Naive thymus-derived CD4-positive, alpha-beta T cell (primary cell): Measurements from ENCODE around the gene GTPBP4. TPM values are rescaled to one million over a fixed set of nuclear protein-coding genes. Genes with fewer than 3 reads are reported as not detected.
"Not testable (repeated sequence)": the region's sequence is repeated elsewhere in the genome, so short reads cannot be mapped to it uniquely, and the experiment has no call there.

Source experiments
- ATAC-seq: fragments of 150-1000 bp; cut with Tn5 transposase; 2 replicates; pipeline ENCODE4 v1.10.0; 2021; ENCODE audit warnings: mild to moderate bottlenecking, moderate library complexity
- CTCF ChIA-PET: fragments of 350-600 bp; sonication (Branson Sonifier 250); formaldehyde crosslinking; loops from one replicate; lab custom pipeline; 2021; ENCODE audit warnings: antibody characterized with exemption; lab: Charles Lee
- POLR2A ChIA-PET: fragments of 350-600 bp; sonication (Branson Sonifier 250); formaldehyde crosslinking; loops from one replicate; lab custom pipeline; 2021; ENCODE audit warnings: antibody characterized with exemption, inconsistent platforms; lab: Charles Lee
- DNase-seq, 9 donors: peaks; one replicate each; pipeline versions ENCODE4 v3.0.0 to v3.0.0-alpha.2; 2020 to 2022; ENCODE audit warnings: mixed read lengths in 1 of 9
- H3K27ac ChIP-seq: one replicate; pipeline ENCODE4 v1.7.0; 2013; ENCODE audit warnings: mild to moderate bottlenecking, low read depth, low read length, moderate library complexity
- H3K27me3 ChIP-seq, 2 donors: one replicate each; pipeline ENCODE4 v1.7.0; 2013; ENCODE audit warnings: low read length in 2 of 2, mild to moderate bottlenecking in 2 of 2, moderate library complexity in 2 of 2; ENCODE audit not compliant: control insufficient read depth in 2 of 2, insufficient read depth in 2 of 2
- H3K36me3 ChIP-seq, 3 experiments: 1 replicate in 2 of 3; 2 replicates in 1 of 3; pipeline ENCODE4 v1.7.0; 2013; ENCODE audit warnings: low read length in 3 of 3, mild to moderate bottlenecking in 3 of 3, moderate library complexity in 1 of 3; ENCODE audit not compliant: insufficient read depth in 3 of 3, control insufficient read depth in 2 of 3
- H3K4me1 ChIP-seq, 2 donors: one replicate each; pipeline ENCODE4 v1.7.0; 2013; ENCODE audit warnings: low read length in 2 of 2, mild to moderate bottlenecking in 2 of 2, moderate library complexity in 1 of 2; ENCODE audit not compliant: control insufficient read depth in 2 of 2, insufficient read depth in 2 of 2
- H3K4me3 ChIP-seq: 2 replicates; pipeline ENCODE4 v1.7.0; 2013; ENCODE audit warnings: mild to moderate bottlenecking, low read length
- H3K9me3 ChIP-seq, 3 experiments: 1 replicate in 2 of 3; 2 replicates in 1 of 3; pipeline ENCODE4 v1.7.0; 2013; ENCODE audit warnings: low read length in 3 of 3; ENCODE audit not compliant: control insufficient read depth in 2 of 3
- H3K27ac Mint-ChIP-seq, 9 donors: one replicate each; pipeline ENCODE4 v1.8.0; 2020 to 2022; ENCODE audit warnings: mixed read lengths in 9 of 9, mild to moderate bottlenecking in 8 of 9, moderate library complexity in 5 of 9, inconsistent platforms in 2 of 9
- H3K27me3 Mint-ChIP-seq, 5 donors: one replicate each; pipeline ENCODE4 v1.8.0; 2021 to 2022; ENCODE audit warnings: mixed read lengths in 5 of 5, mild to moderate bottlenecking in 1 of 5
- H3K36me3 Mint-ChIP-seq, 5 donors: one replicate each; pipeline ENCODE4 v1.8.0; 2020 to 2022; ENCODE audit warnings: mixed read lengths in 5 of 5, mild to moderate bottlenecking in 3 of 5, inconsistent platforms in 1 of 5
- H3K4me1 Mint-ChIP-seq, 7 donors: one replicate each; pipeline ENCODE4 v1.8.0; 2020 to 2022; ENCODE audit warnings: mixed read lengths in 7 of 7, mild to moderate bottlenecking in 3 of 7, inconsistent platforms in 1 of 7
- H3K4me3 Mint-ChIP-seq, 10 donors: one replicate each; pipeline ENCODE4 v1.8.0; 2020 to 2022; ENCODE audit warnings: mild to moderate bottlenecking in 10 of 10, mixed read lengths in 10 of 10, moderate library complexity in 6 of 10, inconsistent platforms in 2 of 10
- H3K9me3 Mint-ChIP-seq, 11 donors: one replicate each; pipeline ENCODE4 v1.8.0; 2020 to 2022; ENCODE audit warnings: mixed read lengths in 11 of 11, mild to moderate bottlenecking in 4 of 11, inconsistent platforms in 1 of 11, moderate library complexity in 1 of 11
- intact Hi-C, 2 donors: fragments of 100-400 bp; cut with micrococcal nuclease; formaldehyde crosslinking; loops; one replicate each; pipeline ENCODE4 v1.15.1; 2023
- polyA plus RNA-seq, 2 donors: library from polyadenylated mRNA; unstranded; fragments of 300-500 nt; fragmentation: Illumina TruSeq; gene quantifications; one replicate each; pipeline ENCODE4 v1.2.3, GENCODE V29; 2021
- total RNA-seq, 6 experiments: library from RNA in 5 of 6; stranded (reverse) in 5 of 6; gene quantifications; 1 replicate in 5 of 6; 2 replicates in 1 of 6; pipeline ENCODE4 v1.2.3 and lab custom pipeline; 2021 to 2026

Gene GTPBP4
- total and polyA plus RNA-seq, 7 experiments from 2014 or later, result 17.4 to 81.8 (median 42.2) TPM

DNA sequence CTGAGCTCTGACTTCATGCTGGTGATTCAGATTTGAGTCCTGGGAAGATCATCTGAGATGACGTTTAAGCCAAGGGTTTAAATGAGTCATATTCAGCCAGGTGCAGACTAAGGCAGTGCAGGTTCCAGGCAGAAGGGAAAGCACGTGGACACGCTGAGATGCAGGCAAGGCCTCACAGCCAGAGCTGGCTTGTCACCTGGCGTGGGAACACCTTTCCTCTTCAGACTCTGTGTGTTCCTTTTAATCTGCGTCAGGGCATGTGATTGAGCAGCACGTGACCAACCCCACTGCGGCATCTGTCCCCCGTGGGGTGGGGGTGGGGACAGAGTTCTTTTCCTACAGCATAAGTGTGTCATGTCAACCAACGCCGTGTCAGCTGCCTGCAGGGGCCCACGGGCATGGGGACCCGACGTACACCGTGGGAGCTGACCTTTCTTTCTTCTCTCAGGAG is 48.1 kb downstream of the GTPBP4 start:
- Mint-ChIP-seq H3K27me3 (no peaks in the 10 kb centered on the region), H3K4me1 (peaks cover 0 to 9% (median 0%) of the 10 kb centered on the region in 7 donors), H3K4me3 (no peak overlapping the region), H3K9me3 (peaks cover 0 to 2% (median 0%) of the 10 kb centered on the region in 11 donors), H3K27ac (no peak overlapping the region), H3K36me3 (peaks cover 0 to 25% (median 9%) of the 10 kb centered on the region in 5 donors)
- Histone ChIP-seq H3K9me3 (no peaks in the 10 kb centered on the region), H3K27me3 (no peaks in the 10 kb centered on the region), H3K4me1 (no peaks in the 10 kb centered on the region), H3K36me3 (peaks cover 0 to 18% (median 0%) of the 10 kb centered on the region in 3 experiments), H3K27ac (no peak overlapping the region), H3K4me3 (no peak overlapping the region)
- DNase-seq, result no peak
- ChIA-PET CTCF (no interaction called here), POLR2A (interaction anchor here (1.1 kb wide), 1 partner anchor 12 kb away, joined by 6 read pairs; the partner anchor contains the start of gene IDI1)
- peak; percentile 27 for ATAC-seq
- intact Hi-C loops, result no loop called here

DNA sequence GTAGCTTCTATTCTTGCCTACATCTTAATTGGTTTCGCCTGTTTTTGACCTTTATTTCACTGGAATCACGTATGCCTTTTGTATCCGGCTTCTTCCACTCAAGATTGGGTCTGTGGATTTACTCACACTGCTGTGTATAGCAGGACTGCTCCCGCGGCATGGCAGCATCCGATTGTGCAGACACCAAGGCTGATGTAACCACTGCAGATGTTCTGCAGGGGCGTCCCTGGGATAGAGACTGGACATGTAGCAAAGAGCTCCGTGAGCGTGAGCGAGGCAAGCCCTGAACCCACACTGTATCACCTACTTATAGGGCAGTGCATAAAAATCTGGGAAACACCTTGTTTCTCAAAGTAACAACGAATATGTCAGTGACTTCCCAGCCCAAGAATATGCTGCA is 48.9 kb downstream of the GTPBP4 start:
- intact Hi-C loops, result no loop called here
- Histone ChIP-seq H3K4me3 (no peak overlapping the region), H3K36me3 (peaks cover 0 to 19% (median 0%) of the 10 kb centered on the region in 3 experiments), H3K9me3 (no peaks in the 10 kb centered on the region), H3K27me3 (no peaks in the 10 kb centered on the region), H3K4me1 (no peaks in the 10 kb centered on the region), H3K27ac (no peak overlapping the region)
- peaks cover 0 to 2% (median 0%) of the 10 kb centered on the region in 11 donors for H3K9me3 Mint-ChIP-seq
- DNase-seq, result no peak
- peaks cover 0 to 9% (median 0%) of the 10 kb centered on the region in 7 donors for H3K4me1 Mint-ChIP-seq
- no peak for ATAC-seq
- no peaks in the 10 kb centered on the region for H3K27me3 Mint-ChIP-seq
- CTCF ChIA-PET, result no interaction called here
- H3K27ac Mint-ChIP-seq, result no peak overlapping the region
- POLR2A ChIA-PET, result interaction anchor here (1.1 kb wide), 1 partner anchor 12 kb away, joined by 6 read pairs; the partner anchor contains the start of gene IDI1
- H3K36me3 Mint-ChIP-seq, result peaks cover 0 to 26% (median 9%) of the 10 kb centered on the region in 5 donors
- H3K4me3 Mint-ChIP-seq, result no peak overlapping the region

DNA sequence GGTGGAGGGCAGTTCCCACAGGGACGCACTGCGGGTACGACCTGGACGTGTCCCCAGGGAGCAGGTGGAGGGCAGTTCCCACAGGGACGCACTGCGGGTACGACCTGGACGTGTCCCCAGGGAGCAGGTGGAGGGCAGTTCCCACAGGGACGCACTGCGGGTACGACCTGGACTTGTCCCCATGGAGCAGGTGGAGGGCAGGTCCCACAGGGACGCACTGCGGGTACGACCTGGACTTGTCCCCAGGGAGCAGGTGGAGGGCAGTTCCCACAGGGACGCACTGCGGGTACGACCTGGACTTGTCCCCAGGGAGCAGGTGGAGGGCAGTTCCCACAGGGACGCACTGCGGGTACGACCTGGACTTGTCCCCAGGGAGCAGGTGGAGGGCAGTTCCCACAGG is 50.5 kb downstream of the GTPBP4 start:
- H3K4me3 ChIP-seq, POLR2A ChIA-PET, H3K4me3 Mint-ChIP-seq, H3K27ac Mint-ChIP-seq, H3K27ac ChIP-seq, ATAC-seq, H3K9me3 Mint-ChIP-seq, H3K9me3 ChIP-seq, DNase-seq, H3K27me3 ChIP-seq, CTCF ChIA-PET, H3K27me3 Mint-ChIP-seq, H3K4me1 ChIP-seq, intact Hi-C loops: not testable (repeated sequence)
- peaks cover 5 to 17% (median 8%) of the 10 kb centered on the region in 7 donors for H3K4me1 Mint-ChIP-seq
- peaks cover 4 to 22% (median 15%) of the 10 kb centered on the region in 5 donors for H3K36me3 Mint-ChIP-seq
- peaks cover 0 to 19% (median 4%) of the 10 kb centered on the region in 3 experiments for H3K36me3 ChIP-seq

DNA sequence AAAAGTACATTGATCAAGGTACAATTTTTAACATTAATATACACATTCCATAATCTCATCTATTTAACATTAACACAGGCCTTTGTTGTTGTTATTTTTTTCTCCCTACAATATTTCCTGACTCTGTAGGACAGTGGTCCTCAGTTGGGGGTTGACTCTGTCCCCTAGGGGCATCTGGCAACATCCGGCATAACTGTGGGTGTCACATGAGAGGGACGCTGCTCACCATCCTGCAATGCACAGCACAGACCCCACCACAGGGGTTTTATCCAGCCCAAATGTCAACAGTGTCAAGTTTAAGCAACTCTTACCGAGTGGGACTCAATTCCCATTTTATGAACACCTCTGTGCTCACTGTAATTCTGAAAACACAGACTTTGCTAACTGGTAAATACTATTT is 51.9 kb downstream of the GTPBP4 start:
- Histone ChIP-seq H3K4me3 (no peak overlapping the region), H3K9me3 (no peaks in the 10 kb centered on the region), H3K27me3 (no peaks in the 10 kb centered on the region), H3K27ac (no peak overlapping the region), H3K36me3 (peaks cover 0 to 19% (median 4%) of the 10 kb centered on the region in 3 experiments), H3K4me1 (peaks cover 10 to 13% of the 10 kb centered on the region in 2 donors)
- Mint-ChIP-seq H3K4me3 (no peak overlapping the region), H3K27ac (peak overlapping the region in 3 of 9 donors; percentile 63 to 72 (median 65)), H3K36me3 (peaks cover 4 to 25% (median 15%) of the 10 kb centered on the region in 5 donors), H3K4me1 (peaks cover 16 to 30% (median 22%) of the 10 kb centered on the region in 7 donors), H3K27me3 (no peaks in the 10 kb centered on the region), H3K9me3 (no peaks in the 10 kb centered on the region)
- ATAC-seq (no peak), DNase-seq (no peak)
- intact Hi-C loops, result loop anchor here in 1 of 2 donors (10.0 kb wide), 1 partner anchor 555 kb away; no protein-coding TSS in a partner anchor
- CTCF ChIA-PET, result no interaction called here
- POLR2A ChIA-PET, result no interaction called here

DNA sequence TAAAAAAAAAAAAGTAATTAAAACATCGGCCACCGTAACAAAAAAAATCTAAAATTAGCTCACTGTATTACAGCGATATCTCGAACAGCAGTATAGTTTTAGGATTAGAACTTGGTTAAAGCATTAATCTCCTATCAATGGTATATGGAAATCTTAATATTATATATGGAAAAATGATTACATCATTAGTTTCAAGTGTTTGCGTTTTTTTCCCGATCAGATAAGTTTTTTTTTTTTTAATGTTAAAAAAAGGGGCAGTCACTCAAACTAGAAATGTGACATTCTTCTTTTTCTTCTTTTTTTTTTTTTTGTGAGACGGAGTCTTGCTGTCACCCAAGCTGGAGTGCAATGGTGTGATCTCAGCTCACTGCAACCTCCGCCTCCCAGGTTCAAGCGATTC is 53.3 kb downstream of the GTPBP4 start:
- no peak overlapping the region for H3K4me3 Mint-ChIP-seq
- CTCF ChIA-PET, result no interaction called here

DNA sequence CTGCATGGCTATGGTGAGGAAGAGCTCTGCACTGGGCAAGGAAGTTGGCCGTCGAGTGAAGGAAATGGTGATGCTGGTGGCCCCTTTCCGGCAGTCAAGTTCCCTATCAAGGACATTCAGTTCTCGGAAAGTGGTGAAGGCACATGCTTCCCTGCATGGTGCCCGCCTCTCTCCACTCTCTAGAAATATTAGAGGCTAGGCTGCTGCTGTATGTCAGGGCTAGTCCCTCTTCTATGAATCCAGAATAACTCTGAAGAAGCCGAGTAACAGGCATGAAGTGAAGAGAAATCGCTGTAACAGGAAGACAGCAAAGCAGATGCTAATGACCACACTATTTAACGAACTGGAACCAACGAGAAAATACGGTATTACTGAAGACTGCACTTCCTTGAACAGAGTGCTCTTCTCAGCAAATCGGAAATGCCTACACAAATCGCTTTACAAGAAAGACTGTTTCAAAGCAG is 55.3 kb downstream of the GTPBP4 start:
- Histone ChIP-seq H3K4me3 (peak overlapping the region; percentile 30), H3K27me3 (no peaks in the 10 kb centered on the region), H3K27ac (peak overlapping the region; percentile 54), H3K4me1 (peaks cover 27% of the 10 kb centered on the region in 2 donors), H3K9me3 (no peaks in the 10 kb centered on the region), H3K36me3 (peaks cover 0 to 19% (median 4%) of the 10 kb centered on the region in 3 experiments)
- ChIA-PET POLR2A (interaction anchor here (0.6 to 1.9 kb wide), 7 partner anchors 9 to 83 kb away, joined by 3 to 5 read pairs (median 3); no protein-coding TSS in a partner anchor), CTCF (no interaction called here)
- Mint-ChIP-seq H3K27ac (peak overlapping the region; percentile 68 to 96 (median 88)), H3K4me3 (peak overlapping the region; percentile 70 to 86 (median 82)), H3K4me1 (peaks cover 30 to 45% (median 42%) of the 10 kb centered on the region in 7 donors), H3K27me3 (no peaks in the 10 kb centered on the region), H3K9me3 (peaks cover 0 to 2% (median 0%) of the 10 kb centered on the region in 11 donors), H3K36me3 (peaks cover 4 to 30% (median 6%) of the 10 kb centered on the region in 5 donors)
- peak in 7 of 9 donors; percentile 22 to 51 (median 35) for DNase-seq
- intact Hi-C loops, result loop anchor here (2.0 to 10.0 kb wide), 2 partner anchors 13 to 559 kb away; partner anchors contain the start of gene WDR37 (in 1 of the 2)
- ATAC-seq, result peak; percentile 49

More for the DNA sequence above, 53.3 kb downstream of the GTPBP4 start:
- no peak overlapping the region for H3K27ac ChIP-seq
- no peaks in the 10 kb centered on the region for H3K9me3 Mint-ChIP-seq
- DNase-seq (no peak), ATAC-seq (no peak)
- peak overlapping the region in 1 of 9 donors; percentile 36 for H3K27ac Mint-ChIP-seq
- peaks cover 24 to 42% (median 30%) of the 10 kb centered on the region in 7 donors for H3K4me1 Mint-ChIP-seq
- peaks cover 0 to 19% (median 4%) of the 10 kb centered on the region in 3 experiments for H3K36me3 ChIP-seq
- H3K27me3 Mint-ChIP-seq, result no peaks in the 10 kb centered on the region
- H3K4me1 ChIP-seq, result peaks cover 19% of the 10 kb centered on the region in 2 donors
- H3K9me3 ChIP-seq, result no peaks in the 10 kb centered on the region
- POLR2A ChIA-PET, result interaction anchor here (0.9 kb wide), 1 partner anchor 13 kb away, joined by 3 read pairs; no protein-coding TSS in a partner anchor
- peaks cover 4 to 27% (median 15%) of the 10 kb centered on the region in 5 donors for H3K36me3 Mint-ChIP-seq
- intact Hi-C loops, result loop anchor here in 1 of 2 donors (10.0 kb wide), 1 partner anchor 557 kb away; no protein-coding TSS in a partner anchor
- H3K27me3 ChIP-seq, result no peaks in the 10 kb centered on the region
- no peak overlapping the region for H3K4me3 ChIP-seq
